GM12891 (cell line): ENCODE measurements around the gene RDX.

Source experiments
- POLR2A ChIP-seq: IDR thresholded peaks from 2 replicates; pipeline ENCODE4 v1.6.1; 2011; ENCODE audit warnings: low read depth, low read length, control low read depth
- POU2F2 ChIP-seq: IDR thresholded peaks from 2 replicates; pipeline ENCODE4 v1.6.1; 2011; ENCODE audit warnings: low read depth, mild to moderate bottlenecking, control low read depth, low read length, moderate library complexity
- SPI1 ChIP-seq: IDR thresholded peaks from 2 replicates; pipeline ENCODE4 v1.6.1; 2011; ENCODE audit warnings: low read depth, low read length, control low read depth
- TAF1 ChIP-seq: IDR thresholded peaks from 2 replicates; pipeline ENCODE4 v1.6.1; 2011; ENCODE audit warnings: low read depth, low read length, control low read depth

DNA sequence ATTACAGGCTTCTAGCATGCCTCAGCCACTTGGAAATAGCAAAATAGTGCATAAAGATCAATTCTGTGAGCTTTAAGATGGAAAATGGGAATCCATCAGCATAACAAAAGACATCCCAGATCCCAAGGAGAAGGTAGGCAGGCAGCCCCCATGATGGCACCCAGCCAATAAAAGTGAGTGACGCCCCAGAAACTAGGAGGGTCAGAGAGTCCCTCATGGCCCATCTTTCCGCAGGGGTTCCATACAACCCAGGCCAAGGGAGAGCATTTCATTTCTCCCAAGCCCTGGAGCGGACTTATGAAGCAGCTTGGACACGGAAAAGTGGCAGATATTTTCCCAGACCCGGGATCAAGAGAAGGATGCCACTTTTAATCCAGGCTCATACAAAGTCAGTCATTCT, 110.0 kb downstream of the RDX start:
- TF ChIP-seq SPI1 (no peak), POLR2A (no peak), TAF1 (no peak), POU2F2 (no peak)
